GF-D8 (cell line): ENCODE data around the gene KCNQ1.

ENCODE experiments used
- DNase-seq: peaks from one replicate; lab custom pipeline; 2025; lab: John Stamatoyannopoulos, UW

KCNQ1 gene

GRCh38 chr11:2423157-2424025 is 21.4 kb upstream of the KCNQ1 start:
- DNase-seq: no peak

GRCh38 chr11:2424811-2425495 is 19.9 kb upstream of the KCNQ1 start:
- no peak for DNase-seq

- no peak for DNase-seq
These were observed 19.3 kb upstream of the KCNQ1 start for GRCh38 chr11:2425506-2425905.

- DNase-seq: no peak
These were observed 18.6 kb upstream of the KCNQ1 start for GRCh38 chr11:2426221-2426620.

GRCh38 chr11:2426826-2427521 is 17.8 kb upstream of the KCNQ1 start:
- no peak for DNase-seq

- no peak for DNase-seq
These were observed 17.0 kb upstream of the KCNQ1 start for GRCh38 chr11:2427721-2428321.

- DNase-seq: no peak
These were observed 16.4 kb upstream of the KCNQ1 start for GRCh38 chr11:2428322-2428795.

- DNase-seq: no peak
These were observed 13.4 kb upstream of the KCNQ1 start for GRCh38 chr11:2431395-2431794.

- no peak for DNase-seq
These were observed 12.6 kb upstream of the KCNQ1 start for GRCh38 chr11:2432171-2432621.

- no peak for DNase-seq
These were observed 12.2 kb upstream of the KCNQ1 start for GRCh38 chr11:2432628-2433071.

GRCh38 chr11:2433106-2433925 is 11.5 kb upstream of the KCNQ1 start:
- no peak for DNase-seq

GRCh38 chr11:2434008-2434407 is 10.8 kb upstream of the KCNQ1 start:
- DNase-seq: no peak

- no peak for DNase-seq
These were observed 10.1 kb upstream of the KCNQ1 start for GRCh38 chr11:2434506-2435255.

GRCh38 chr11:2435288-2436012 is 9.4 kb upstream of the KCNQ1 start:
- no peak for DNase-seq

GRCh38 chr11:2436013-2436520 is 8.7 kb upstream of the KCNQ1 start:
- no peak for DNase-seq

- no peak for DNase-seq
These were observed 8.2 kb upstream of the KCNQ1 start for GRCh38 chr11:2436521-2437031.

- DNase-seq: no peak
These were observed 7.3 kb upstream of the KCNQ1 start for GRCh38 chr11:2437516-2437915.

GRCh38 chr11:2439820-2440219 is 5.0 kb upstream of the KCNQ1 start:
- no peak for DNase-seq

GRCh38 chr11:2440646-2441045 is 4.2 kb upstream of the KCNQ1 start:
- DNase-seq: no peak
